ENCODE data around the gene CPNE2.
"Not testable (repeated sequence)": the region's sequence is repeated elsewhere in the genome, so short reads cannot be mapped to it uniquely, and the experiment has no call there.

Gene CPNE2

GRCh38 chr16:57069635-57070370, 22.6 kb upstream of the CPNE2 start:
- no peak for DNase-seq (ENCODE audit: low read depth)

GRCh38 chr16:57070424-57070823, 22.0 kb upstream of the CPNE2 start:
- no peak for DNase-seq (ENCODE audit: low read depth)

- DNase-seq (ENCODE audit: low read depth) = not testable (repeated sequence)
Measured at GRCh38 chr16:57071081-57071732, 21.2 kb upstream of the CPNE2 start.

DNA sequence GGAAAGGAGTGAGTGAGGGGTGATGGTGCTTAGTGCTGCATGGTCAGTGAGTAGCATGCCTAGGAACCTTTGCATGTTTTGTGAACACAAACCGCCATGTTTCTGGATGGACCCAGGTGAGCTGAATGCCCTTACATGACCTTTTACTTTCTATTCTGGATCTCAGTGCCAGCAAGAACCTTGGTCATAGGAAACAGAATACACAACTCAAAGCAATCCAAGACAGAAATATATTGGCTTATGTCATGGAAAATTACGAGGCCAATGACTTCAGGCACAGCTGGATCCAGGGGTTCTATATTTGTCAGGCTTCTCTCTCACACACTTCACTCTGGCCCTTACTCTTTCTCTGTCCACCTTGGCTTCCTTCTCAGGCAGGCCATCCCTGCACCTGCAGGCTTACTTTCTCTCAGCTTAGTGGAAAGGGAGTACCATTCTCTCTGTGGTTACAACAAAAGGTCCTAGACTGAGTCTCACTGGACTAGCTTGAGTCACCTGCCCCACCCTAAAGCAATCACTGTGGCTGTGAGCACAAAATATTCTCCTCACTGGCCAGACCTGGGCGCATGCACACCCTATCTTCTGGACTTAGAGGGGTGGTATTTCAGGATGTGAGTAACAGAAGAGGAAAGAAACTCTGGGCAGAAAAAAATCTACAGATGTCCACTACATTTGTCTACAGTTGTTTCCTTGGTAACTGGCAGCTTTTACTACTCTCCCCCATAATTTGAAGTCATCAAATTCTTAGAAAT, 20.4 kb upstream of the CPNE2 start:
- DNase-seq (ENCODE audit: low read depth) = no peak

GRCh38 chr16:57072616-57073275, 19.6 kb upstream of the CPNE2 start:
- no peak for DNase-seq (ENCODE audit: low read depth)

GRCh38 chr16:57077714-57078113, 14.7 kb upstream of the CPNE2 start:
- DNase-seq (ENCODE audit: low read depth) = no peak

- DNase-seq (ENCODE audit: low read depth) = no peak
Measured at GRCh38 chr16:57081744-57082143, 10.6 kb upstream of the CPNE2 start.

GRCh38 chr16:57082664-57083063, 9.7 kb upstream of the CPNE2 start:
- no peak for DNase-seq (ENCODE audit: low read depth)

DNA sequence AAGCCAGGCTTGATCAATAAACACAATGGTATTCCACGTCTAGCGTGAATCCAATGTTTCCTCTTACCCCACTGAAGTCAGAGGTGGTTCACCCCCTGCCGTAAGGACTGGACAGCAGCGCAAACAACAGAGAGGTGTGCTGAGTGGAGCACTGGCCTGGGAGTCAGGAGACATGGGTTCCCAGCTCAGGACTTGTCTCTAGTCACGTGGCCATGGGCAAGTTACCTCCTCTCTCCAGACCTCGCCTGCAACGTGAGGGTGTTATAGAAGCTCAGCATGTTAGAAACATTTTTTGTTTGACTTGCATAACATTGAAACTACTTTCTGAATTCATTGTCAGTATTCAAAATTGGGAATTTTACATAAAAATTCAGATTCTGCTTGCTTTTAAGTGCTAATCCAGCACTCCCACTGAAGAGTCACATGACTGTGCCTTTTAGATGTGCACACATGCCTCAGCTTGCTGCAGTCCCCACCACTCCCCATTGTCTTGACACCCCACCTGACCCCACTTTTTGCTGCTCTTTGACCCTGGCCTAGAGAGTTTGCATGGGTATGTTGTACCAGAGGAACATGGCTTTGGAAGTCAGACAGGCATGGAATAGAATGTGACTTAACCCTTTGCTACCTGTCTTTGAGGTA, 8.8 kb upstream of the CPNE2 start:
- no peak for DNase-seq (ENCODE audit: low read depth)

- peak; percentile 59 for DNase-seq (ENCODE audit: low read depth)
Measured at GRCh38 chr16:57084257-57084770, 8.1 kb upstream of the CPNE2 start.

DNA sequence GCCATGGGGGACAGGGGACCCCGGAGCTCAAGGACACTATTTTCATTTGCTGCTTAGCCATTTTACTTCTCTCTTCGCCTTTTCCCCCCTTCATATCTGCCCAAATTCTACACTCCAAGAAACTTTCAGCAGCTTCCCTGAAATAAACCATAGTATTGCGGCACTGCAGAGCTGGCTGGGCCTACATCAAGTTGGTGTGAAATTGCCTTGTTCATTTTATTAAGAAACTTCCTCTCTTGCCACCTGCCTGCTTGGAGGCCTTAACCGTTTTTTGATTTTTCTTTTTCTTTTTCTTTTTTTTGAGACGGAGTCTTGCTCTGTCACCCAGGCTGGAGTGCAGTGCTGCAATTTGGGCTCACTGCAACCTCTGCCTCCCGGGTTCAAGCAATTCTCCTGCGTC, 7.4 kb upstream of the CPNE2 start:
- DNase-seq (ENCODE audit: low read depth) = no peak

DNA sequence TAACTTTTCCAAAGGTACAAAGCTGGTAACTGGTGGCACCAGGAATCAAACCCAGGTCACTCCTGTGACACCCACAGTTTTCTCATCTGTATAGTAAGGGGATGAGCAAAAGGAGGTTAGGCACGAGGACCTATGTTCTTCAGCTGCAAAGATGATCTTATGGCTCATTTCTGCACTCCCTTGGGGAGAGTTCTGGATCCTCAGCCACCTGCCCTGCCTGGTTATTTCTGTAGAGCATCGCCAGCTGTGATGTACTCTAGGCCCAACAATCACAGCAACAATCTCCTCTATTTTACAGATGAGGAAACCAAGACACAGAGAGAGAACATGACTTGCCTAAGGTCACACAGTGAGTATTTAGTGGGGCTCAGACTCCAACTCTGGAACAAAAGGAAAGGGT, 5.4 kb upstream of the CPNE2 start:
- DNase-seq (ENCODE audit: low read depth) = no peak

DNA sequence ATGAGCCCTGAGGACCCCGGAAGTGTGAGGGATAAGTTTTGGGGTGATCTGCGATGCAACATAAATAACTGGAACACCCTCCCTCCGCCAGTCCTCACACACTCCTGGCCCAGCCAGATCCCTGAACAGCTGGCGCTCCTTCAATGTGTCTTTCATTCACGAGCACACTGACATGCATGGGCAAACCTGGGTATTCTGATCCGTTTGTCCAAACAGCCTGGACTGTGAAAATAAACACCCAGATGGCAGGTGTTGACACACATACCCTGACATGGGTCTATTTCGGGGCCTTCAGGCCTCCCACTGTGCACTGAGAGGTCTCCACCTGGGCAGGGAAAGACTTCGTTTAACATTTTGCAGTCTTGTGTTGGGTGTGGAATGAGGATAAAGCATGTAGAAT, 3.0 kb upstream of the CPNE2 start:
- DNase-seq (ENCODE audit: low read depth) = no peak

- no peak for DNase-seq (ENCODE audit: low read depth)
Measured at GRCh38 chr16:57091200-57091974, 996 bp upstream of the CPNE2 start.

- peak; percentile 43 for DNase-seq (ENCODE audit: low read depth)
Measured at GRCh38 chr16:57092786-57093411, 516 bp downstream of the CPNE2 start.

- DNase-seq (ENCODE audit: low read depth) = no peak
Measured at GRCh38 chr16:57093666-57094564, 1.5 kb downstream of the CPNE2 start.

DNA sequence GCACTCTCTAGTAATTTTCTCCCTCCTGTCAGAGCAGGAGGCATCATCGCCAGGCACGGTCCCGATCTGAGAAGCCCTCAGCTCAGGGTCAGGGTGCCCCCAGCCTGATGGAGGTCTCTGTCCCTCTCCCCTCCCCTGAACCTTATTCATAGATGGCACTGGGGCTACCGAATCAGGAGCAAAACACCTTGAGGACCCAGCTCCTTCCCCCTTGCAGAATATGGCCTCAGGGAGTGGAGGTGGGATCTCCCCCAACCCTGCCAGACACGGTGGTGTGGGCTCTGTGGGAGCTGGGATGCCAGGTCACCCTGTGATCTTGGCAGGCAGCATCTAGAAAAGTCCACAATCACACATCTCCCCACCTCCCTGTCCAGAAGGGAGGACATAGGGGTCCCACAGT, 2.5 kb downstream of the CPNE2 start:
- no peak for DNase-seq (ENCODE audit: low read depth)

DNA sequence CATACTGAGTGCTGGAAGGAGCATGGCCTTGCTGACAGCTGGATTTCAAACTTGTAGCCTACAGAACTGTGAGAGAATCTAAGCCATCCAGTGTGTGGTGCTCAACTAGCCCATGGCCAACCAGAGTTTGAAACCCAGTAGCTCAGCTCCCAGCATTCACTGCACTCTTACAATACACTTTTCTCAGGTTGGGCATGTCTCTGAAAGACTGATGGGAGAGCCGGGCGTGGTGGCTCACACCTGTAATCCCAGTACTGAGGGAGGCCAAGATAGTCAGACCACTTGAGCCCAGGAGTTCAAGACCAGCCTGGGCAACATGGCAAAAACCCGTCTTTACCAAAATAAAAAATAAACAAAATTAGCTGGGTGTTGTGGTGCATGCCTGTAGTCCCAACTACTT, 3.8 kb downstream of the CPNE2 start:
- DNase-seq (ENCODE audit: low read depth) = no peak

- no peak for DNase-seq (ENCODE audit: low read depth)
Measured at GRCh38 chr16:57096793-57097192, 4.4 kb downstream of the CPNE2 start.

All from activated T-cell treated with anti-CD3 and anti-CD28 coated beads for 1 hour (primary cell).